ENCODE measurements around the gene HPD.

The HPD gene

GRCh38 chr12:121843236-121843982 lies 15.2 kb downstream of the HPD start:
- no peaks in the 10 kb centered on the region for H3K27me3 ChIP-seq (ENCODE audit: insufficient read depth, low read length)
- H3K4me1 ChIP-seq (ENCODE audit: control insufficient read depth, insufficient read depth, low read length, unreplicated experiment) = no peaks in the 10 kb centered on the region
- H3K36me3 ChIP-seq (ENCODE audit: insufficient read depth, low read length) = no peaks in the 10 kb centered on the region
- H3K79me2 ChIP-seq (ENCODE audit: control insufficient read depth, insufficient read depth, low read length, unreplicated experiment) = no peaks in the 10 kb centered on the region
- no peak overlapping the region for H2AFZ ChIP-seq (ENCODE audit: low read length, unreplicated experiment)
- no peak overlapping the region for H3K27ac ChIP-seq (ENCODE audit: low read depth, low read length)
- no peak overlapping the region for H3K4me3 ChIP-seq (ENCODE audit: low read depth, low read length)

- Histone ChIP-seq H3K27me3 (ENCODE audit: insufficient read depth, low read length) (no peaks in the 10 kb centered on the region), H3K4me1 (ENCODE audit: control insufficient read depth, insufficient read depth, low read length, unreplicated experiment) (no peaks in the 10 kb centered on the region), H2AFZ (ENCODE audit: low read length, unreplicated experiment) (peak overlapping the region; percentile 66), H3K36me3 (ENCODE audit: insufficient read depth, low read length) (no peaks in the 10 kb centered on the region), H3K4me3 (ENCODE audit: low read depth, low read length) (peak overlapping the region; percentile 85), H3K27ac (ENCODE audit: low read depth, low read length) (no peak overlapping the region), H3K79me2 (ENCODE audit: control insufficient read depth, insufficient read depth, low read length, unreplicated experiment) (no peaks in the 10 kb centered on the region)
Observed at GRCh38 chr12:121839993-121840761, 18.5 kb downstream of the HPD start.

GRCh38 chr12:121839106-121839992 lies 19.3 kb downstream of the HPD start:
- no peaks in the 10 kb centered on the region for H3K36me3 ChIP-seq (ENCODE audit: insufficient read depth, low read length)
- H3K27me3 ChIP-seq (ENCODE audit: insufficient read depth, low read length) = no peaks in the 10 kb centered on the region
- no peak overlapping the region for H3K27ac ChIP-seq (ENCODE audit: low read depth, low read length)
- H3K79me2 ChIP-seq (ENCODE audit: control insufficient read depth, insufficient read depth, low read length, unreplicated experiment) = no peaks in the 10 kb centered on the region
- peak overlapping the region; percentile 66 for H2AFZ ChIP-seq (ENCODE audit: low read length, unreplicated experiment)
- peak overlapping the region; percentile 85 for H3K4me3 ChIP-seq (ENCODE audit: low read depth, low read length)
- H3K4me1 ChIP-seq (ENCODE audit: control insufficient read depth, insufficient read depth, low read length, unreplicated experiment) = no peaks in the 10 kb centered on the region

- no peak overlapping the region for H3K27ac ChIP-seq (ENCODE audit: low read depth, low read length)
- no peak overlapping the region for H2AFZ ChIP-seq (ENCODE audit: low read length, unreplicated experiment)
- H3K4me3 ChIP-seq (ENCODE audit: low read depth, low read length) = no peak overlapping the region
- no peaks in the 10 kb centered on the region for H3K79me2 ChIP-seq (ENCODE audit: control insufficient read depth, insufficient read depth, low read length, unreplicated experiment)
- no peaks in the 10 kb centered on the region for H3K36me3 ChIP-seq (ENCODE audit: insufficient read depth, low read length)
- H3K27me3 ChIP-seq (ENCODE audit: insufficient read depth, low read length) = no peaks in the 10 kb centered on the region
- H3K4me1 ChIP-seq (ENCODE audit: control insufficient read depth, insufficient read depth, low read length, unreplicated experiment) = no peaks in the 10 kb centered on the region
Observed at GRCh38 chr12:121838126-121838525, 20.5 kb downstream of the HPD start.

- H3K4me3 ChIP-seq (ENCODE audit: low read depth, low read length) = no peak overlapping the region
- no peak overlapping the region for H3K27ac ChIP-seq (ENCODE audit: low read depth, low read length)
- H3K79me2 ChIP-seq (ENCODE audit: control insufficient read depth, insufficient read depth, low read length, unreplicated experiment) = no peaks in the 10 kb centered on the region
- no peaks in the 10 kb centered on the region for H3K4me1 ChIP-seq (ENCODE audit: control insufficient read depth, insufficient read depth, low read length, unreplicated experiment)
- H2AFZ ChIP-seq (ENCODE audit: low read length, unreplicated experiment) = no peak overlapping the region
- H3K36me3 ChIP-seq (ENCODE audit: insufficient read depth, low read length) = no peaks in the 10 kb centered on the region
- no peaks in the 10 kb centered on the region for H3K27me3 ChIP-seq (ENCODE audit: insufficient read depth, low read length)
Observed at GRCh38 chr12:121837680-121838079, 21.0 kb downstream of the HPD start.

- H3K4me3 ChIP-seq (ENCODE audit: low read depth, low read length) = no peak overlapping the region
- H2AFZ ChIP-seq (ENCODE audit: low read length, unreplicated experiment) = no peak overlapping the region
- H3K36me3 ChIP-seq (ENCODE audit: insufficient read depth, low read length) = peaks cover 16% of the 10 kb centered on the region; the same call in 1 of the 2 replicates
- no peaks in the 10 kb centered on the region for H3K4me1 ChIP-seq (ENCODE audit: control insufficient read depth, insufficient read depth, low read length, unreplicated experiment)
- H3K27me3 ChIP-seq (ENCODE audit: insufficient read depth, low read length) = no peaks in the 10 kb centered on the region
- no peak overlapping the region for H3K27ac ChIP-seq (ENCODE audit: low read depth, low read length)
- no peaks in the 10 kb centered on the region for H3K79me2 ChIP-seq (ENCODE audit: control insufficient read depth, insufficient read depth, low read length, unreplicated experiment)
Observed at GRCh38 chr12:121831571-121832245, 27.0 kb downstream of the HPD start.

GRCh38 chr12:121830588-121831265 lies 27.9 kb downstream of the HPD start:
- H3K27ac ChIP-seq (ENCODE audit: low read depth, low read length) = no peak overlapping the region
- H3K27me3 ChIP-seq (ENCODE audit: insufficient read depth, low read length) = no peaks in the 10 kb centered on the region
- no peak overlapping the region for H2AFZ ChIP-seq (ENCODE audit: low read length, unreplicated experiment)
- H3K4me3 ChIP-seq (ENCODE audit: low read depth, low read length) = no peak overlapping the region
- no peaks in the 10 kb centered on the region for H3K4me1 ChIP-seq (ENCODE audit: control insufficient read depth, insufficient read depth, low read length, unreplicated experiment)
- H3K36me3 ChIP-seq (ENCODE audit: insufficient read depth, low read length) = peaks cover 16% of the 10 kb centered on the region; the same call in 1 of the 2 replicates
- no peaks in the 10 kb centered on the region for H3K79me2 ChIP-seq (ENCODE audit: control insufficient read depth, insufficient read depth, low read length, unreplicated experiment)

GRCh38 chr12:121830134-121830533 lies 28.5 kb downstream of the HPD start:
- Histone ChIP-seq H3K36me3 (ENCODE audit: insufficient read depth, low read length) (peaks cover 16% of the 10 kb centered on the region; the same call in 1 of the 2 replicates), H3K27me3 (ENCODE audit: insufficient read depth, low read length) (no peaks in the 10 kb centered on the region), H3K4me3 (ENCODE audit: low read depth, low read length) (no peak overlapping the region), H3K79me2 (ENCODE audit: control insufficient read depth, insufficient read depth, low read length, unreplicated experiment) (no peaks in the 10 kb centered on the region), H3K27ac (ENCODE audit: low read depth, low read length) (no peak overlapping the region), H2AFZ (ENCODE audit: low read length, unreplicated experiment) (no peak overlapping the region), H3K4me1 (ENCODE audit: control insufficient read depth, insufficient read depth, low read length, unreplicated experiment) (no peaks in the 10 kb centered on the region)

- Histone ChIP-seq H3K4me3 (ENCODE audit: low read depth, low read length) (no peak overlapping the region), H3K79me2 (ENCODE audit: control insufficient read depth, insufficient read depth, low read length, unreplicated experiment) (no peaks in the 10 kb centered on the region), H3K36me3 (ENCODE audit: insufficient read depth, low read length) (peaks cover 16% of the 10 kb centered on the region; the same call in 1 of the 2 replicates), H3K4me1 (ENCODE audit: control insufficient read depth, insufficient read depth, low read length, unreplicated experiment) (no peaks in the 10 kb centered on the region), H3K27me3 (ENCODE audit: insufficient read depth, low read length) (no peaks in the 10 kb centered on the region), H2AFZ (ENCODE audit: low read length, unreplicated experiment) (no peak overlapping the region), H3K27ac (ENCODE audit: low read depth, low read length) (no peak overlapping the region)
Observed at GRCh38 chr12:121829250-121829918, 29.3 kb downstream of the HPD start.
